ENCODE results near the gene RNF13.
"Not testable (repeated sequence)": the region's sequence is repeated elsewhere in the genome, so short reads cannot be mapped to it uniquely, and the experiment has no call there.

RNF13 gene

GRCh38 chr3:149801639-149802038 is 11.4 kb upstream of the RNF13 start:
- no peak for DNase-seq

- DNase-seq: no peak
These were observed 6.7 kb upstream of the RNF13 start for GRCh38 chr3:149806171-149806778.

- peak; percentile 65 for DNase-seq
These were observed 4.7 kb upstream of the RNF13 start for GRCh38 chr3:149808209-149808829.

- no peak for DNase-seq
These were observed 3.3 kb upstream of the RNF13 start for GRCh38 chr3:149809699-149810098.

- no peak for DNase-seq
These were observed 2.2 kb upstream of the RNF13 start for GRCh38 chr3:149810846-149811245.

GRCh38 chr3:149812165-149812605 is 830 bp upstream of the RNF13 start:
- no peak for DNase-seq

GRCh38 chr3:149813367-149814281 is 609 bp downstream of the RNF13 start:
- DNase-seq: peak; percentile 15

GRCh38 chr3:149815321-149815720 is 2.3 kb downstream of the RNF13 start:
- no peak for DNase-seq

- DNase-seq: no peak
These were observed 2.7 kb downstream of the RNF13 start for GRCh38 chr3:149815728-149816127.

GRCh38 chr3:149816311-149816710 is 3.3 kb downstream of the RNF13 start:
- DNase-seq: no peak

- DNase-seq: no peak
These were observed 4.0 kb downstream of the RNF13 start for GRCh38 chr3:149816986-149817385.

- no peak for DNase-seq
These were observed 6.4 kb downstream of the RNF13 start for GRCh38 chr3:149819432-149819831.

- DNase-seq: no peak
These were observed 7.2 kb downstream of the RNF13 start for GRCh38 chr3:149820183-149820582.

GRCh38 chr3:149826636-149827035 is 13.6 kb downstream of the RNF13 start:
- no peak for DNase-seq

GRCh38 chr3:149828390-149828789 is 15.4 kb downstream of the RNF13 start:
- DNase-seq: no peak

GRCh38 chr3:149829631-149830030 is 16.6 kb downstream of the RNF13 start:
- not testable (repeated sequence) for DNase-seq

GRCh38 chr3:149830902-149831301 is 17.9 kb downstream of the RNF13 start:
- no peak for DNase-seq

- no peak for DNase-seq
These were observed 18.3 kb downstream of the RNF13 start for GRCh38 chr3:149831321-149831720.

GRCh38 chr3:149832086-149832485 is 19.1 kb downstream of the RNF13 start:
- DNase-seq: no peak

- DNase-seq: no peak
These were observed 20.2 kb downstream of the RNF13 start for GRCh38 chr3:149833241-149833640.

GRCh38 chr3:149838491-149838890 is 25.5 kb downstream of the RNF13 start:
- DNase-seq: not testable (repeated sequence)

- not testable (repeated sequence) for DNase-seq
These were observed 26.5 kb downstream of the RNF13 start for GRCh38 chr3:149839469-149839868.

GRCh38 chr3:149839896-149840295 is 26.9 kb downstream of the RNF13 start:
- DNase-seq: no peak

GRCh38 chr3:149843502-149843901 is 30.5 kb downstream of the RNF13 start:
- DNase-seq: no peak

All from CD4-positive, alpha-beta T cell treated with Interleukin-12 subunit alpha and Interleukin-12 subunit beta, for 1 hour (primary cell).